ENCODE results near the gene KDM6B. TPM values are rescaled to one million over a fixed set of nuclear protein-coding genes. Genes with fewer than 3 reads are reported as not detected.

The KDM6B gene
- total RNA-seq, 1 experiment from 2014 or later: 28.9 TPM

- Histone ChIP-seq H3K79me1 (ENCODE audit: insufficient read depth, low read depth, low read length, poor library complexity, severe bottlenecking) (no peaks in the 10 kb centered on the region), H3K56ac (ENCODE audit: insufficient read length, low read depth, low read length) (no peak overlapping the region), H2BK5ac (ENCODE audit: insufficient read length, low read length) (no peak overlapping the region), H2BK12ac (ENCODE audit: insufficient read length, low read depth, low read length) (no peak overlapping the region), H2BK15ac (ENCODE audit: low read depth, low read length) (no peak overlapping the region), H3K4me2 (ENCODE audit: insufficient read depth, insufficient read length, low read length) (no peak overlapping the region), H2AK5ac (ENCODE audit: insufficient read length, low read length) (no peak overlapping the region), H2BK20ac (ENCODE audit: low read depth, low read length, poor library complexity, severe bottlenecking) (no peak overlapping the region), H3K18ac (ENCODE audit: insufficient read length, low read depth, low read length) (no peak overlapping the region), H4K8ac (replicated peaks; ENCODE audit: insufficient read length, low read depth, low read length) (no peak overlapping the region), H3K23me2 (ENCODE audit: insufficient read length, low read depth, low read length, poor library complexity, severe bottlenecking) (no peaks in the 10 kb centered on the region), H3K14ac (ENCODE audit: insufficient read depth, low read length) (no peak overlapping the region), H4K91ac (ENCODE audit: insufficient read length, low read depth, low read length) (no peak overlapping the region), H4K20me1 (ENCODE audit: control insufficient read depth, insufficient read depth, insufficient read length) (no peaks in the 10 kb centered on the region), H3K9ac (ENCODE audit: extremely low read depth, insufficient read length, low read length) (no peak overlapping the region), H3T11ph (ENCODE audit: low read length) (no peak overlapping the region), H3K27ac (ENCODE audit: insufficient read length, low read depth, low read length) (no peak overlapping the region), H3K27me3 (ENCODE audit: insufficient read depth, low read length) (no peaks in the 10 kb centered on the region; the same call in 1 of the 2 replicates), H2AFZ (ENCODE audit: low read length) (no peak overlapping the region), H4K5ac (ENCODE audit: insufficient read length, low read depth, low read length) (no peak overlapping the region), H3K4ac (ENCODE audit: low read depth, low read length) (no peak overlapping the region), H3K23ac (ENCODE audit: insufficient read length, low read depth, low read length) (no peak overlapping the region), H3K4me1 (ENCODE audit: insufficient read depth, low read length) (no peaks in the 10 kb centered on the region), H3K9me3 (ENCODE audit: control insufficient read depth, low read depth, low read length) (no peaks in the 10 kb centered on the region), H3K79me2 (ENCODE audit: insufficient read depth, low read length) (no peaks in the 10 kb centered on the region), H2BK120ac (ENCODE audit: low read depth, low read length, poor library complexity, severe bottlenecking) (no peak overlapping the region)
- Mint-ChIP-seq H3K4me3 (no peak overlapping the region), H3K9me3 (no peaks in the 10 kb centered on the region), H3K4me1 (no peaks in the 10 kb centered on the region), H3K27me3 (ENCODE audit: low read depth) (peaks cover 35% of the 10 kb centered on the region), H3K27ac (no peak overlapping the region; a peak in 1 of 7 replicates), H3K36me3 (ENCODE audit: insufficient read depth in 1 of 3, low read depth in 3 of 3) (no peaks in the 10 kb centered on the region)
- no peak for TF ChIP-seq CTCF (conservative IDR thresholded peaks at IDR 0.05)
- no CpG with 5 or more reads among the region's 9 CpGs for WGBS (ENCODE audit: extremely low coverage, insufficient read length, low lambda C conversion rate)
- no peak for DNase-seq
Measured at GRCh38 chr17:7817643-7817964, 16.4 kb upstream of the KDM6B start.

Measured in H9 (cell line).